OCI-M2 (cell line): ENCODE measurements around the gene PACSIN2.
"Not testable (repeated sequence)": the region's sequence is repeated elsewhere in the genome, so short reads cannot be mapped to it uniquely, and the experiment has no call there.

Experiments used
- DNase-seq: peaks from one replicate; lab custom pipeline; 2025; ENCODE audit not compliant: unreplicated experiment; lab: John Stamatoyannopoulos, UW

Gene PACSIN2

GRCh38 chr22:42928969-42929837 lies 85.7 kb downstream of the PACSIN2 start:
- no peak for DNase-seq

- DNase-seq, result no peak
Observed at GRCh38 chr22:42927966-42928365, 87.0 kb downstream of the PACSIN2 start.

GRCh38 chr22:42926768-42927167 lies 88.2 kb downstream of the PACSIN2 start:
- DNase-seq, result no peak

- no peak for DNase-seq
Observed at GRCh38 chr22:42926104-42926503, 88.8 kb downstream of the PACSIN2 start.

GRCh38 chr22:42925598-42925997 lies 89.4 kb downstream of the PACSIN2 start:
- DNase-seq, result no peak

- DNase-seq, result not testable (repeated sequence)
Observed at GRCh38 chr22:42925031-42925430, 89.9 kb downstream of the PACSIN2 start.

- no peak for DNase-seq
Observed at GRCh38 chr22:42924436-42924835, 90.5 kb downstream of the PACSIN2 start.

- no peak for DNase-seq
Observed at GRCh38 chr22:42922374-42923191, 92.4 kb downstream of the PACSIN2 start.

GRCh38 chr22:42920101-42920820 lies 94.7 kb downstream of the PACSIN2 start:
- DNase-seq, result no peak

GRCh38 chr22:42919199-42919598 lies 95.8 kb downstream of the PACSIN2 start:
- DNase-seq, result no peak

GRCh38 chr22:42918500-42918899 lies 96.4 kb downstream of the PACSIN2 start:
- DNase-seq, result no peak

- not testable (repeated sequence) for DNase-seq
Observed at GRCh38 chr22:42917358-42917757, 97.6 kb downstream of the PACSIN2 start.

- no peak for DNase-seq
Observed at GRCh38 chr22:42915980-42916765, 98.8 kb downstream of the PACSIN2 start.

GRCh38 chr22:42914511-42915076 lies 100.4 kb downstream of the PACSIN2 start:
- DNase-seq, result no peak

- DNase-seq, result no peak
Observed at GRCh38 chr22:42913874-42914510, 101.0 kb downstream of the PACSIN2 start.

- DNase-seq, result no peak
Observed at GRCh38 chr22:42912059-42912458, 102.9 kb downstream of the PACSIN2 start.

- DNase-seq, result no peak
Observed at GRCh38 chr22:42910221-42910942, 104.6 kb downstream of the PACSIN2 start.

- no peak for DNase-seq
Observed at GRCh38 chr22:42909363-42910058, 105.4 kb downstream of the PACSIN2 start.

- DNase-seq, result no peak
Observed at GRCh38 chr22:42908374-42908746, 106.6 kb downstream of the PACSIN2 start.
